Measurements from ENCODE around the gene ERGIC3.
"Not testable (repeated sequence)": the region's sequence is repeated elsewhere in the genome, so short reads cannot be mapped to it uniquely, and the experiment has no call there.

Gene ERGIC3

DNA sequence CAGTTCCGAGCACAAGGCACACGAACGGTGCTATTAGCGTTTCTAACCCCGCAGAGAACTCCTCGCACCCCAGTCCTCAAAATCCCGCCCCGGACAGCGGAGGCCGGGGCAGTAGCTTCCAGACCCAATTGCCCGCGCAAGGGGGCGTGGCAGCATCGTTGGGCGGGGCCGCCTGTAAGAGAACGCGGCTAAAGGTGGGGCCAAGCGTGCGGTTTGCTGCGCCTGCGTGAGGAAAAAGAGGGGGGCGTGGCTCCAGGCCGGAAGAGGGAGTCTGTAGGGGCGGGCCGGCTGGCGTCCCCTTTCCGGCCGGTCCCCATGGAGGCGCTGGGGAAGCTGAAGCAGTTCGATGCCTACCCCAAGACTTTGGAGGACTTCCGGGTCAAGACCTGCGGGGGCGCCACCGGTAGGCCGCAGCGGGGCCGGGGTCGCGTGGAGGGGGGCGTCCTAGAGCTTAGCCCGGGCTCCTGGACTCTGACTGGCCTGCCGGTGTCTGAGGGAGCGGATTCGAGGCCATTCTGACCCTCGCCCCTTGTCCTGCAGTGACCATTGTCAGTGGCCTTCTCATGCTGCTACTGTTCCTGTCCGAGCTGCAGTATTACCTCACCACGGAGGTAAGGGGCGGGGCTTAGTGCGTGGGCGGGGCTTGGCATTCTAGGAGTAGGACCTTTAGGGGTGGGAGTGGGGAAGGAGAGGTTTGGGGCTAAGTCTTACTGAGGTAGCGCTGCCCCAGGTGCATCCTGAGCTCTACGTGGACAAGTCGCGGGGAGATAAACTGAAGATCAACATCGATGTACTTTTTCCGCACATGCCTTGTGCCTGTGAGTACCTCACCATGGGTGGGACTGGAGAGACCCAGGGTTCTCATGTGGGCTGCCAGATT is at the start of gene ERGIC3:
Gene ERGIC3 (plus strand): TSS at position 296 of the 880 bp plus-strand sequence. CDS start 20 bp downstream, at position 316.
- DNase-seq = peak; percentile 37 to 93 (median 86)

DNA sequence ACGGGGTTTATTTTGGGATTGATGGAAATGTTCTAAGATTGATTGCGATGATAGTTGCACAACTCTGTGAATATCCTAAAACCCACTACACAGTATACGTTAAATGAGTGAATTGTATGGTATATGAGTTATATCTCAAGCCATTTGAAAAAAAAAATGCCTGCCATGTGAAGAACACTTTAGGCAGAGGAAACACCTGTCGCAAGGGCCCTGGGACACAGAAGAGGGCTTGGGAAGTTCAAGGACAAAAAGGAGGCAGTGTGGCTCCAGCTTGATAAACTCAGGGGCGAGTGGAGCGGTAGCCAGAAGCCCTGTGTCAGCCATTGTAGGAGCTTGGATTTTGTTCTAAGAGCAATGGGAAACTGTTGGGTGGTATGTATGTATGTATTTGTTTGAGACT is 49.5 kb upstream of the ERGIC3 start:
- no peak for DNase-seq

DNA sequence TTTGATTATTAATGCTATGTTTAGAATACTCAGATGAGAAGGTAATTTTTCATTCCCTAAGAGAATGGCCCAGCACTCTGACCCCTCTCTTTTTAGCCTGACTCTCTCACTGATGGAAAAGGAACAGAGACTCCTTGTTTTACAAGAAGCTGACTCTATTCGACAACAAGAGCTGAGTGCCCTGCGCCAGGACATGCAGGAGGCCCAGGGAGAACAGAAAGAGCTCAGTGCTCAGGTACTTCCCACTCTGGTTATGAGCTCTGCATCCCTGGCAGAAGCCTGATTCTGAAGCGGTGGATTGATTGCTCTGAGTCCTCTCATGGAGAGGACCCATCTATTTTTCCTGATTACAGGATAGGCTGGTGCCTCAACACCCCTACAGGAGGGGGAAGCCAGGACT is 45.4 kb upstream of the ERGIC3 start:
- DNase-seq = no peak

DNA sequence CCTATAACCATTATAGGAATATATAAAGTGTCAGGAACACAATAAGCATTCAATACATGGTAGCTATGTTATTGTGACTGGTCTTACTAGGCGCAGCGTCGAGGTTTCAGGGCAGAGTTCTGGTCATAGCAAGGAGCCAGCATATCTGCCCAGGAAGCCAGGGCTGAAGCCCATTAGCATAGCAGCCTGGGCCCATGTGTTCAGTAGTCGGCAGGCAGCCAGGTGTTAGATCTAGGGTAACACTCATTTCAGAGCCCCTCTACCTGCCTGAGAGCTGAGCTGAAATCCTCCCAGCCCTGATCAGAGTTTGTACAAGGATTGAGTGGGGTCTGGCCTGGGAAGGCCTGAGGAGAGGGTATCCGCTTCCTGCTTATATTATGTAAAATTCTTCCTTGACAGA is 44.6 kb upstream of the ERGIC3 start:
- DNase-seq = no peak

DNA sequence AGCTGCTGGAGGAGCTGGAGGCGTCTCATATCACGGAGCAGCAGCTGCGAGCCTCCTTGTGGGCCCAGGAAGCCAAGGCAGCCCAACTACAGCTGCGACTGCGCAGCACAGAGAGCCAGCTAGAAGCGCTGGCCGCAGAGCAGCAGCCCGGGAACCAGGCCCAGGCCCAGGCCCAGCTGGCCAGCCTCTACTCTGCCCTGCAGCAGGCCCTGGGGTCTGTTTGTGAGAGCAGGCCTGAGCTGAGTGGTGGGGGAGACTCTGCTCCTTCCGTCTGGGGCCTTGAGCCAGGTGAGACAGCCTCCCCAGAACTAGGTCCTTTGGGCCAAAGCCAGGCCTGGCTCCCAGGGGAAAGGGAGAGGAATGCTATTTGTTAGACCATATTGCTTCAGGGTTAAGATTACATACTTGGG is 44.1 kb upstream of the ERGIC3 start:
- DNase-seq = peak in 11 of 14 donors; percentile 6 to 78 (median 54)

DNA sequence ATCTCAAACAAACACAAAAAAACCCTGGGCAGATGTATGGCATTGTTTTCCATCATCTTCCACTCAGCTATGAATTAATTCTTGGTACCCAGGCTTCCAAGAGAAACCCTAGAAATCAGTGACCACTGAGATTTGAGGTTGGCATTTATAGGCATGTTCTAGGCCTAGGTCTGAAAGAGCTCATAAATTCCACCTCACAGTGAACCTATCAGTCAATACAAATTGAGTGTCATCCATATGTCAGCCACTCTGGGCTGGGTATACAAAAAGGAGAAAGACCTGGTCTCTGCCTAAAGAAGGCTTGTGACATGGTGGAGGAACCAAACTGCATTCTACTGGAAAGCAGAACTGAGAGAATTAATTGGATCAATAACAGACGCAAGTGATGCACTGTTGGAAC is 42.6 kb upstream of the ERGIC3 start:
- DNase-seq = no peak

DNA sequence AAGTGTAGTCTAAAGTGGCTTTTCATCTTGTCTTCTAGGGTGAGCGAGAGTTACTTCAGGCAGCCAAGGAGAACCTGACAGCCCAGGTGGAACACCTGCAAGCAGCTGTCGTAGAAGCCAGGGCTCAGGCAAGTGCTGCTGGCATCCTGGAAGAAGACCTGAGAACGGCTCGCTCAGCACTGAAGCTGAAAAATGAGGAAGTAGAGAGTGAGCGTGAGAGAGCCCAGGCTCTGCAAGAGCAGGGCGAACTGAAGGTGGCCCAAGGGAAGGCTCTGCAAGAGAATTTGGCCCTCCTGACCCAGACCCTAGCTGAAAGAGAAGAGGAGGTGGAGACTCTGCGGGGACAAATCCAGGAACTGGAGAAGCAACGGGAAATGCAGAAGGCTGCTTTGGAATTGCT is 39.5 kb upstream of the ERGIC3 start:
- peak in 1 of 14 donors; percentile 6 for DNase-seq

DNA sequence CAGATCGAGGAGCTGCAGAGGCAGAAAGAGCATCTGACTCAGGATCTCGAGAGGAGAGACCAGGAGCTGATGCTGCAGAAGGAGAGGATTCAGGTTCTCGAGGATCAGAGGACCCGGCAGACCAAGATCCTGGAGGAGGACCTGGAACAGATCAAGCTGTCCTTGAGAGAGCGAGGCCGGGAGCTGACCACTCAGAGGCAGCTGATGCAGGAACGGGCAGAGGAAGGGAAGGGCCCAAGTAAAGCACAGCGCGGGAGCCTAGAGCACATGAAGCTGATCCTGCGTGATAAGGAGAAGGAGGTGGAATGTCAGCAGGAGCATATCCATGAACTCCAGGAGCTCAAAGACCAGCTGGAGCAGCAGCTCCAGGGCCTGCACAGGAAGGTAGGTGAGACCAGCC is 38.6 kb upstream of the ERGIC3 start:
- no peak for DNase-seq

DNA sequence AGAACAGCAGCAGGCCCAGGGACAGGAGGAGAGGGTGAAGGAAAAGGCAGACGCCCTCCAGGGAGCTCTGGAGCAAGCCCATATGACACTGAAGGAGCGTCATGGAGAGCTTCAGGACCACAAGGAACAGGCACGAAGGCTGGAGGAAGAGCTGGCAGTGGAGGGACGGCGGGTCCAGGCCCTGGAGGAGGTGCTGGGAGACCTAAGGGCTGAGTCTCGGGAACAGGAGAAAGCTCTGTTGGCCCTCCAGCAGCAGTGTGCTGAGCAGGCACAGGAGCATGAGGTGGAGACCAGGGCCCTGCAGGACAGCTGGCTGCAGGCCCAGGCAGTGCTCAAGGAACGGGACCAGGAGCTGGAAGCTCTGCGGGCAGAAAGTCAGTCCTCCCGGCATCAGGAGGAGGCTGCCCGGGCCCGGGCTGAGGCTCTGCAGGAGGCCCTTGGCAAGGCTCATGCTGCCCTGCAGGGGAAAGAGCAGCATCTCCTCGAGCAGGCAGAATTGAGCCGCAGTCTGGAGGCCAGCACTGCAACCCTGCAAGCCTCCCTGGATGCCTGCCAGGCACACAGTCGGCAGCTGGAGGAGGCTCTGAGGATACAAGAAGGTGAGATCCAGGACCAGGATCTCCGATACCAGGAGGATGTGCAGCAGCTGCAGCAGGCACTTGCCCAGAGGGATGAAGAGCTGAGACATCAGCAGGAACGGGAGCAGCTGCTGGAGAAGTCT is 37.9 kb upstream of the ERGIC3 start:
- peak in 9 of 14 donors; percentile 9 to 83 (median 34) for DNase-seq

DNA sequence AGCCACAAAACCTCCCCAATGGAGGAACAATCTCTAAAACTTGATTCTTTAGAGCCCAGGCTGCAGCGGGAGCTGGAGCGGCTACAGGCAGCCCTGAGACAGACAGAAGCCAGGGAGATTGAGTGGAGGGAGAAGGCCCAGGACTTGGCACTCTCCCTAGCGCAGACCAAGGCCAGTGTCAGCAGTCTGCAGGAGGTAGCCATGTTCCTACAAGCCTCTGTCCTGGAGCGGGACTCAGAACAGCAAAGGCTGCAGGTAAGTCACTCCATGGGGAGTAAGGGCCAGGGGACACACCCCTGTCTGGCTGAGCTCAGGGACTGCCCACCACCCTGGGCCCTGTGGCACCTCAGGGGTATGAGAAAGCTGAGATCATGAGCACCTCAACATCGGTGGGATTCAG is 37.1 kb upstream of the ERGIC3 start:
- DNase-seq = no peak

DNA sequence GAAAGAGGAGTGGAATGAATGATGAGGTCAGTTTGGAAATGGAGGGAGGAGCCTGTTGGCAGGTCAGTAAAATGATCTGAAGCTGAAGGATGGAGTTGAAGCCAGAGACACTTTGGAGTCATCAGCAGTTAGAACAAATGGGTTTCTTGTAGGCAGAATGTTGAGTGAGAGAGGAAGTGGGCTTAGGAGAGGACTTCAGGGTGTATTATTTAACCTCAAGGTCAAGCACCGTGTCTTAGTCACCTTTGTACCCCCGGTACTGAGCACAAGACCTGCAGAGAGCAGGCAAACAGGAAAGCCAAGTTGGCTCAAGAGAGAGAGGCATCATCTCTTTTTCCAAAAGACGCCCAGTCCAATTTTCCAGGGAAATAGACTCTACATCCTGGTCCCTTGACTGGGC is 35.7 kb upstream of the ERGIC3 start:
- no peak for DNase-seq

DNA sequence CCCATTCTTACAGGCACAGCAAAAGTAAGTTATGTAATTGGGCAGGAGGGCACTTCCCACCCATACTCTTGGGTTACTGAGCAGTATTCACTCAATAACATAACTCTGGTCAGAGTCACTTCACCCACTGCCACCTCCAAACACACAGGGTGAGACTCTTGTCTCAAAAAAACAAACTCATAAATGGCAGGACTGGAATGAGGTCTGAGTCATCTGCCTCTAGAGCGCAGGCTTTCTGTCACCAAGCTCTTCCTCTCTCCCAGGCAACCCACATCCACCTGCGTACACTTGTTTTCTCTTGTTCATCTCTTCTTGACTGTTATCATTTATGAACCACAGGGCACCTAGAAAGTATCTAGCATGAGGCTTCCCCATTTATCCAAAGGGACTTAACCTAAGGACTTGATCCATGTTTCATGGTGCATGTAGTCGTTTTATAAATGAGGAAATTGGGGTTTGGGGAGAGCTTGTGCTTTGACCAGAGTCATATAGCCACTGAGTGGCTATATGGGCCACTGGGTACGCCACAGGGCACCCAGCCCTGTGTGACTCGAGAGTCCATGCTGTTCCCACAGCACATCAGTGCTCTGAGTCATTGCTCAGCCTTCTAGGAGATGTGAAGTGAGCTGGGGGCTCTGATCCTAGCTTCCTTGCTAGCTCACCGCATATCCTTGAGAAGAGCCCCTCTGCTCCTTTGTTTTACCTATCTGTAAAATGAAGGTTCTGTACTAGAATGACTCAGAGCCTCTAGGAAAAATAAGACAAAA is 34.8 kb upstream of the ERGIC3 start:
- no peak for DNase-seq

DNA sequence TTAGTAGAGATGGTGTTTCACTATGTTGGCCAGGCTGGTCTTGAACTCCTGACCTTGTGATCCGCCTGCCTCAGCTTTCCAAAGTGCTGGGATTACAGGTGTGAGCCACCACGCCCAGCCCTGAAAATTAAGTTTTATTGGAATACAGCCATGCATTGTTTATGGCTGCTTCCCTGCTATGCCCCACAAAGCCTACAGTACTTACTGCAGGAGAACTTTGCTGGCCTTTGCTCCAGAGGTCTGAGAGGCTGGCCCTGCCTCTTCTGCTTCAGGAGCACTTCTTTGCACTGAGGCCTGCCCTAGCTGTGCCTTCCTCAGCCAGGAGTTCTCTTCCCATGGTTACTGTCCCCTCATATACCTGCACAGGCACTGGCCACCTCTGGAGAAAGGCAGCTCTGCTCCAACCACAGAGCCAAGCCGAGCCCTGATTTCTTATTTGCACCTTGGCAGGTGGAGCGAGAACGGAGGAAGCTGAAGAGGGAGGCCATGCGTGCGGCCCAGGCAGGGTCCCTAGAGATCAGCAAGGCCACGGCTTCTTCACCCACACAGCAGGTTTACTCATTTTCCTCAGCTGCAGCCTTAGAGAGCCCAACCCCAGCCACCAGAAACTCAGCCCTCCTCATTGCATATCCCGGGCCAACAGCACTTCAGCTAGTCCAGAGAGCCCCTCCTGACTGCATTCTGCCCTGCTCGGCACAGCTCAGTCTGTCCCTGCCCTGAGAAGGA is 33.2 kb upstream of the ERGIC3 start:
- DNase-seq = no peak

DNA sequence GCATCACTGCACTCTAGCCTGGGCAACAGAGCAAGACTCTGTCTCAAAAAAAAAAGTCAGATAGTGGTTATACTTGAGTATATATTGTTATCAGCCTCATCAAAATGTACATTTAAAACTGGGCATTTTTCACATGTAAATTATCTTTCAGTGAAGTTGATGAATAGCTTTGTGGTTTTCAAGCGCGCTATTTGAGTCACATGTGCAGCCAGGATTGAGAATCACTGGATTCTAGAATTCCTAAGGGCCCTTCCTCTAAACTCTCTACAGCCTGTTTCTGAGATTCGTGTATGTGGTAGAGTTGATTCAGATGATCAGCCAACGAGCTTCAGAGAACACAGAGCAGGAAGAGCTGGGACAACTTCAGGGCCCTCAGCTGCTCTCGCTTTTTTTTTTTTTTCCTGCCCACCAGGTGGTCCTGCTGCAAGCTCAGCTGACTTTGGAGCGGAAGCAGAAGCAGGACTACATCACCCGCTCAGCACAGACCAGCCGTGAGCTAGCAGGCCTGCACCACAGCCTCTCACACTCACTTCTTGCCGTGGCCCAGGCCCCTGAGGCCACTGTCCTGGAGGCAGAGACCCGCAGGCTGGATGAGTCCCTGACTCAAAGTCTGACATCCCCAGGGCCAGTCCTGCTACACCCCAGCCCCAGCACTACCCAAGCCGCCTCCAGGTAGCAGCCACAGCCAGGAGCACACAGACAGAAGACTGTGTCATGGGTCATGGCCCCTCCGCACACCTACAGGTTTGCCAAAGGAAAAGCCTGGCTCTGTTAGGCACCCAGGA is 30.7 kb upstream of the ERGIC3 start:
- no peak for DNase-seq

DNA sequence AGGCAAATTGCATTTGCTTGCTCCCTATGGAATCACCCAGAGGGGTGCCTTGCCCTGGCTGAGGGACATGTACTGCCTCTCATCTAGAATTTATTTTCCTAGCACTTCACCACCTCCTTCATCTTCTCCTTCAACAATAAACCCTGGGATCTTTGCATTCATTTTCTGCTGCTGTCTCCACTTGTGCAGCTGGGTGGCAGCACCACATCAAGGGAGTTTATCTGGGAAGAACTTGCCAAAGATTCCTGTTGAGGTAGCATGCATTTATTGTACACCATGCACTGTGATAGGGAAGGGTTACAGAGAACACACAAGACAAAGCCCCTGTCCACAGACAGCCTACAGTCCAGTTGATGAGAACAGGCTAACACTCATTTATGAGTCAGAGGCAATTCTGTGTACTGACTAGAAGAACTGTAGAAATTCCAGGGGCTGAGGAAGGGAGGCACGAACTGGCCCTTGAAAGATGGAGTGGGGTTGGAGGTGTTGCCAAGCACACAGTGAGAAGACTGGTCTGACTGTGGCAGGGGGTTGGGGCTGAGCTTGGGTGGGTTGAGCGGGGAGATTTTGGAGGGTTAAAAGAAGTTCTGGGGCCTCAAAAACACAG is 30.0 kb upstream of the ERGIC3 start:
- DNase-seq = peak in 2 of 14 donors; percentile 8 to 12

DNA sequence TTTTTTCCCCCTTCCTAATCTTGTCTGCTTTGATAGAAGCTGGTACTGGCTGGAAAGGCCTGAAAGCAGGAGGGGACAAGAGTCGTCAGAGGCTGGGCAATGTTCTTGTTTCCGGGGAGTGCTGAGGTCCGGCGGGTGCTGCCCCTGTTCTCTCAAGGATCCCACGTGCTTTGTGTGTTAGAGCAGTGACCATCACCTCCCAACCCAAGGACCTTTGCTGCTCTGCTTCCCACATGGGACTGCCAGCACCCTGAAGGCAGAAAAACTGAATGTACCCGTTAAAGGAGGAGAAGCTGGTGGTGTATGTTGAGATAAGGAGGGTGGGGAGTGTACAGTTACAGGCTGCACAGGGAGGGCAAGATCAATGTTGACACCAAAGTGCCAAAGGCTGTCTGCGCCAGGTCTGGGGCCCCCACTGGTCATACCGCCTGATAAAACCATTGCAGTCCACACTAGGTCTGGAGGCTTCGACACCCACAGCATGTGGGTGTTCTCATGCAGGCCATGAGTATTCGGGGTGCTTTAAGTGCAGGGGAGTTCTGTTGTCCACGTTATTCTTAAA is 27.4 kb upstream of the ERGIC3 start:
- no peak for DNase-seq

DNA sequence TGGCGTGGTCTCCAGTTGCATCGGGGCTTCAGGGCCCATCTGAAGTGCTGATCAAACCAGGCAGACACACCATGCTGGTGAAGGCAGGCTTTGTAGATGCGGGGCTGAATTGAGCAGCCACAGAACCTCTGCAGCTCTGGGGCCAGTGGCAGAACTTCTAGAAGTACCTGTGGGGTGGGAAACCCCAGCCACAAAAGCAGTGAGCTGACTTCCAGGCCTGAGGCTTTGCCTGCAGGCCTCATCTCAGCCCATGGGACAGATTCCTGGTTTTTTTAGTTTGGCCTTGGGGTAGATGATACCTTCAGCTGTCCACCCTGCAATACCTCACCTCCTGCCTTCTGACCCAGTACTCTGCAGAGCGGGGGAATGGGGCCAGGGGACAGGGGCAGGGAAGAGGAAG is 26.5 kb upstream of the ERGIC3 start:
- no peak for DNase-seq

DNA sequence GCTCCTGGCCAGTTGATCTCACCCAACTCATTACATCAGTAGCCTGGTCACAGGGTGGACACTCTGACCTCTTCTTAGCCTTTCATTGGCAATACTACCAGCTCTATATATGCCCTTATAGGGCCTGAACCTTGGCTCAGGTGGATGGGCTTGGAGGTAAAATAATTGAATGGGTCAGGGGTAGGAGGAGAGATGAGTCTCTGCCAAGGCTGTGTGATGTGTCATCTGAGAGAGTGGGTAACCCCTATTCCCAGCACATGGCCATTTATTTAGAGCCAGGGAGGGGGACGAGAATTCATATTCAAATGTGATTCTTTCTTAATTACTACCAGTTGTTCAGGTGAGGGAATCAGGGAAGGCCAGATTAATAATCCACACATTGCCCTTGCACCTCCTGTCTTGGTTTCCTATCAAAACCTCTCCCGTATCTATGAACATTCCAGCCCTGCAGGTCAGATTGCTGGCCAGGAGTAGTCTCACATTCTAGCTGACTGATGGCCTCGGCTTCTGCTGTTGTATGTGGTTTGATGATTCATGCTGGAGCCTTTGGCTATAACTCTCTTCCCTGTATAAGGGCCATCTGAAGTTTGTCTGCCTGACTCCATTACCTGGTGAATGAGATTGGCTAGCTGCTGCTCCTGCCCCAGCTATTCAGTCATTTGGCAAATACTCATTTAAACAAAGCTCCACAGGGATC is 25.8 kb upstream of the ERGIC3 start:
- no peak for DNase-seq

DNA sequence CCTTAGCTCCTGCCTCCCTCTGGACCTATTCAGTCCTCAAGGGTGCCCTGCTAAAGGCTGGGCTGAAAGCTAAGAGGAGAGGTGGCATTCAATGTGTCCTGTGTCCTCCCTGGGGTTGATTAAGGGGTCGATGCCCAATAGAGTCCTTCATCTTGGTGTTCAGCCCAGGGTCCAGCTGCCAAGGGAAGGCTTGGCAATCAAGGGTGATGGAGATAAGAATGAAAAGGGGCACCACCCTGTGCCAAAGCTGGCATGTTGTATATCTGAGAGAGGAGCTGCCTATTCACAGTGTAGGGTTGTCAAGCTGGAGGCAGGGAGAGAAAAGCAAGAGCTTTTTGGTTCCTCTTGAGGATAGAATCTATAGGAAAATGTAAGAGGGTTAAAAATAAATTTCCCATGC is 24.8 kb upstream of the ERGIC3 start:
- DNase-seq = no peak

DNA sequence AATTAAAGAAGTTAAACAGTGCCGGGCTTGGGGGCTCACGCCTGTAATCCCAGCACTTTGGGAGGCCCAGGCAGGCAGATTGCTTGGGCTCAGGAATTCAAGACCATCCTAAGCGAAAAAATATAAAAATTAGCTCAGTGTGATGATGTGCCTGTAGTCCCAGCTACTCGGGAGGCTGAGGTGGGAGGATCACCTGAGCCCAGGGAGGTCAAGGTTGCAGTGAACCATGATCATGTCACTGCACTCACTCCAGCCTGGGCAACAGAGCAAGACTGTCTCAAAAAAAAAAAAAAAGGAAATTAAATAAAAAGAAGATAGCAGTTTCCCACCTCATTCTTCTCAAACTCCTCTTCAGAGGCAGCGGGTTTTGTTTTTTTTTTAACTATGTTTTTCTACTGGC is 24.1 kb upstream of the ERGIC3 start:
- DNase-seq = not testable (repeated sequence)

All from C1 segment of cervical spinal cord (tissue), 14 donors.